Right lobe of liver (tissue), 4 donors: ENCODE measurements around the gene CXCL10.

Experiments
- POLR2A ChIP-seq: fragments of 450-650 bp; IDR thresholded peaks from one replicate; pipeline ENCODE4 v1.6.1; 2017; ENCODE audit warnings: antibody characterized with exemption, mild to moderate bottlenecking
- TF ChIP-seq, protein P1 (sequence below), 4 donors: fragments of 200-600 bp in 3 of 4; fragments of 450-650 bp in 1 of 4; IDR thresholded peaks; one replicate each; pipeline versions ENCODE4 v1.5.1 to v1.8.0; 2016 to 2022; ENCODE audit warnings: antibody characterized with exemption in 4 of 4, mild to moderate bottlenecking in 2 of 4
- donor health status: DM: no; HTN: no; CAD: no.
- donor health status: DM: no; HTN: no; CAD: no.
- donor health status: DM: no; HTN: yes; CAD: no.

DNA sequence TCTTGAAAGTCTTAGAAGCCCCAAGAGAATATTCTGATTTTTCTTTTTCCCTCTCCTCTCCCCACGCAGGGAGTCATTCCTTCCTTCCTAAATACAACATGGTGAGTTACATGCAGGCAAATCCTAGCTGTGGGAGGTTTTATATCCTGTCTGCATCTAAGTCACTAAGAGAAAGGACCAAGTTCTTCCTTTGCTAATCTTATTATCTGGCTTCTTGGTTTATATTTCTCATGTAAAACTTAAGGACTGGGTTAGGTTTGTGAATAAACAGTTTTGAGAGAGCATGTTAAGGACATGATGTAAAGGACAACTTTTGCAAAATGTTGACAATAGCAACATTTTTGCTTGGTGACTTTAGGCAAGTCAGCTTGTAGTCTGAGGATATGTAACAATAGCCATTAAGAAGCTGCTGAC, 10.9 kb downstream of the CXCL10 start:
- TF ChIP-seq, protein P1, sequence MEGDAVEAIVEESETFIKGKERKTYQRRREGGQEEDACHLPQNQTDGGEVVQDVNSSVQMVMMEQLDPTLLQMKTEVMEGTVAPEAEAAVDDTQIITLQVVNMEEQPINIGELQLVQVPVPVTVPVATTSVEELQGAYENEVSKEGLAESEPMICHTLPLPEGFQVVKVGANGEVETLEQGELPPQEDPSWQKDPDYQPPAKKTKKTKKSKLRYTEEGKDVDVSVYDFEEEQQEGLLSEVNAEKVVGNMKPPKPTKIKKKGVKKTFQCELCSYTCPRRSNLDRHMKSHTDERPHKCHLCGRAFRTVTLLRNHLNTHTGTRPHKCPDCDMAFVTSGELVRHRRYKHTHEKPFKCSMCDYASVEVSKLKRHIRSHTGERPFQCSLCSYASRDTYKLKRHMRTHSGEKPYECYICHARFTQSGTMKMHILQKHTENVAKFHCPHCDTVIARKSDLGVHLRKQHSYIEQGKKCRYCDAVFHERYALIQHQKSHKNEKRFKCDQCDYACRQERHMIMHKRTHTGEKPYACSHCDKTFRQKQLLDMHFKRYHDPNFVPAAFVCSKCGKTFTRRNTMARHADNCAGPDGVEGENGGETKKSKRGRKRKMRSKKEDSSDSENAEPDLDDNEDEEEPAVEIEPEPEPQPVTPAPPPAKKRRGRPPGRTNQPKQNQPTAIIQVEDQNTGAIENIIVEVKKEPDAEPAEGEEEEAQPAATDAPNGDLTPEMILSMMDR (IDR thresholded peaks at IDR 0.05) = no peak
- no peak for TF ChIP-seq POLR2A
